HepG2 (cell line): ENCODE data around the gene TULP4. TPM values are rescaled to one million over a fixed set of nuclear protein-coding genes. Genes with fewer than 3 reads are reported as not detected.
A peak's percentile ranks its signal among the peaks of the same experiment; 100 is the strongest.

Experiments
- AFF4 ChIP-seq: sonication (generic); formaldehyde crosslinking; IDR thresholded peaks from 2 replicates; pipeline ENCODE4 v1.4.0; 2020; ENCODE audit warnings: missing genetic modification reagents
- CBX5 ChIP-seq: sonication (generic); formaldehyde crosslinking; IDR thresholded peaks from 2 replicates; pipeline ENCODE4 v1.4.0; 2020; ENCODE audit warnings: missing genetic modification reagents, borderline replicate concordance
- KAT2B ChIP-seq: fragments of 150-350 bp; IDR thresholded peaks from 2 replicates; pipeline ENCODE4 v1.6.1; 2014; ENCODE audit warnings: low read depth, low read length, borderline replicate concordance
- LRRFIP1 ChIP-seq: sonication (generic); formaldehyde crosslinking; conservative IDR thresholded peaks from 2 replicates; pipeline ENCODE4 v1.4.0; 2020; ENCODE audit warnings: missing genetic modification reagents
- NAIF1 ChIP-seq: sonication (generic); formaldehyde crosslinking; IDR thresholded peaks from 2 replicates; pipeline ENCODE4 v1.5.0; 2020; ENCODE audit warnings: mild to moderate bottlenecking, missing genetic modification reagents, borderline replicate concordance
- REXO4 ChIP-seq: sonication (generic); formaldehyde crosslinking; IDR thresholded peaks from 2 replicates; pipeline ENCODE4 v1.8.0; 2022; ENCODE audit warnings: missing genetic modification reagents, mild to moderate bottlenecking, borderline replicate concordance
- TBL1XR1 ChIP-seq: fragments of 150-350 bp; IDR thresholded peaks from 2 replicates; pipeline ENCODE4 v1.6.1; 2014; ENCODE audit warnings: borderline replicate concordance, low read length; ENCODE audit not compliant: partially characterized antibody
- TEAD2 ChIP-seq: sonication (generic); formaldehyde crosslinking; IDR thresholded peaks from 2 replicates; pipeline ENCODE4 v1.9.0; 2021; ENCODE audit warnings: missing genetic modification reagents
- ZNF383 ChIP-seq: sonication (generic); formaldehyde crosslinking; IDR thresholded peaks from 2 replicates; pipeline ENCODE4 v1.4.0; 2020; ENCODE audit warnings: missing genetic modification reagents, mild to moderate bottlenecking, borderline replicate concordance
- ZNF674 ChIP-seq: sonication (generic); formaldehyde crosslinking; IDR thresholded peaks from 2 replicates; pipeline ENCODE4 v1.5.0; 2020; ENCODE audit warnings: low read depth, mild to moderate bottlenecking, missing genetic modification reagents
- ZNF761 ChIP-seq: sonication (generic); formaldehyde crosslinking; conservative IDR thresholded peaks from 2 replicates; pipeline ENCODE4 v1.4.0; 2020; ENCODE audit warnings: mild to moderate bottlenecking, missing genetic modification reagents
- ZNF768 ChIP-seq: sonication (generic); formaldehyde crosslinking; IDR thresholded peaks from 2 replicates; pipeline ENCODE4 v1.4.0; 2020; ENCODE audit warnings: missing genetic modification reagents
- ZNF879 ChIP-seq: sonication (generic); formaldehyde crosslinking; IDR thresholded peaks from 2 replicates; pipeline ENCODE4 v1.8.1; 2023; ENCODE audit warnings: missing genetic modification reagents
- polyA plus RNA-seq, 8 experiments: library from polyadenylated mRNA; depleted of rRNA in 3 of 8; stranded (reverse) in 7 of 8; unstranded in 1 of 8; fragments of >200 nt; fragmentation: Illumina TruSeq in 4 of 8; extraction: Trizol in 4 of 8; gene quantifications; 2 replicates each; pipeline versions ENCODE4 v1.2.1 to v1.2.3, GENCODE V29; 2011 to 2016; ENCODE audit warnings: low read depth in 4 of 8, missing spikeins in 1 of 8, mixed read lengths in 1 of 8; ENCODE audit not compliant: insufficient read depth in 1 of 8
- total RNA-seq, 5 experiments: library from RNA; depleted of rRNA; stranded (reverse); fragments of >200 nt; fragmentation: Illumina TruSeq; extraction: Trizol; gene quantifications; 2 replicates each; pipeline ENCODE4 v1.2.3, GENCODE V29; 2016; ENCODE audit warnings: low read depth in 1 of 5

Gene TULP4
- total and polyA plus RNA-seq, 2 of the 13 experiments (the other 11 are each of a cell fraction or from before 2014, with no cell fraction given): 21.1 to 122 TPM

DNA sequence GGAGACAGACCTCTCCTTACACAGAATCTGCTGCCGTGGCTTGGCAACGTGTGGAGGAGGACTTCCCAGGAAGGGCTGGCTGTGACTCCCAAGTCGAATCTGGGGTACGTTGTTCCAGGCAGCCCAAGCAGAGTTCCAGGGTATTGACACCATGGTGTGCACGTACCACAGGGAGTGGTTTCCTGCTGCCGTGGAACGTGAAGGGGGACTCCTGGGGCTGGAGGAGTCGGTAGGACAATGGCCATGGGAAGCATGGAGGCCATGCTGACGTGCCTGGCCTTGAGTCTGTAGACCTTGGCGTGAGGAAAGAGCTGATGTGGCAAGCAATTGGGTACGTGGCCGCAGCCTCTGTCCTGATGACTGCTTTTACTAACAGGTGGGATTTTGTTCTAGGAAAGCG lies 119.3 kb downstream of the TULP4 start (continued):
- TF ChIP-seq LRRFIP1 (CRISPR knock-in tag): no peak
- peak; percentile 11; the same call in 1 of the 2 replicates for TF ChIP-seq ZNF768 (CRISPR knock-in tag)
- no peak for TF ChIP-seq TEAD2 (CRISPR knock-in tag)
- TF ChIP-seq REXO4 (CRISPR knock-in tag): no peak
- no peak for TF ChIP-seq TBL1XR1
- TF ChIP-seq ZNF879 (CRISPR knock-in tag): no peak
- no peak for TF ChIP-seq ZNF761
- TF ChIP-seq KAT2B: no peak
- TF ChIP-seq AFF4 (CRISPR knock-in tag): no peak
- no peak for TF ChIP-seq CBX5 (CRISPR knock-in tag)
- no peak for TF ChIP-seq ZNF383
- TF ChIP-seq ZNF674 (CRISPR knock-in tag): no peak
- TF ChIP-seq NAIF1 (CRISPR knock-in tag): no peak
